GM23338 (cell line): Measurements from ENCODE around the gene KIFC3.

Experiments
- CREB1 ChIP-seq: fragments of 250-450 bp; sonication (Bioruptor Pico); IDR thresholded peaks from 2 replicates; pipeline ENCODE4 v1.5.0; 2020; ENCODE audit warnings: low read depth, mild to moderate bottlenecking, moderate library complexity
- CTCF ChIP-seq, 2 experiments: fragments of 200-600 bp in 1 of 2; sonication (generic) in 1 of 2; conservative IDR thresholded peaks; 2 replicates each; pipeline versions ENCODE4 v1.5.1 to v1.6.1; 2016 to 2017; ENCODE audit warnings: antibody characterized with exemption in 2 of 2, low read depth in 2 of 2, mild to moderate bottlenecking in 2 of 2, moderate library complexity in 1 of 2
- EZH2 ChIP-seq: fragments of 200-600 bp; sonication (generic); IDR thresholded peaks from one replicate; pipeline ENCODE4 v1.8.0; 2017; ENCODE audit warnings: antibody characterized with exemption, mild to moderate bottlenecking, low read depth; ENCODE audit not compliant: unreplicated experiment
- EZH2phosphoT487 ChIP-seq: fragments of 200-600 bp; sonication (generic); IDR thresholded peaks from one replicate; pipeline ENCODE4 v1.8.1; 2018; ENCODE audit warnings: antibody characterized with exemption; ENCODE audit not compliant: unreplicated experiment
- NANOG ChIP-seq: IDR thresholded peaks from 2 replicates; pipeline ENCODE4 v1.6.1; 2016; ENCODE audit warnings: antibody characterized with exemption, borderline replicate concordance
- POLR2AphosphoS5 ChIP-seq: IDR thresholded peaks from 2 replicates; pipeline ENCODE4 v1.6.1; 2016; ENCODE audit warnings: antibody characterized with exemption, low read depth
- STAT1 ChIP-seq: IDR thresholded peaks from one replicate; pipeline ENCODE4 v1.6.1; 2016; ENCODE audit warnings: antibody characterized with exemption; ENCODE audit not compliant: unreplicated experiment
- ZNF331 ChIP-seq: fragments of 250-450 bp; sonication (Bioruptor Pico); IDR thresholded peaks from 2 replicates; pipeline ENCODE4 v1.5.0; 2020; ENCODE audit warnings: low read depth, mild to moderate bottlenecking, moderate library complexity
- TF ChIP-seq, protein P1 (sequence below): fragments of 250-450 bp; sonication (Bioruptor Pico); IDR thresholded peaks from 2 replicates; pipeline ENCODE4 v1.5.0; 2020; ENCODE audit warnings: mild to moderate bottlenecking, moderate library complexity
- TF ChIP-seq, protein P2 (sequence below): IDR thresholded peaks from one replicate; pipeline ENCODE4 v1.6.1; 2018; ENCODE audit warnings: antibody characterized with exemption; ENCODE audit not compliant: unreplicated experiment

DNA sequence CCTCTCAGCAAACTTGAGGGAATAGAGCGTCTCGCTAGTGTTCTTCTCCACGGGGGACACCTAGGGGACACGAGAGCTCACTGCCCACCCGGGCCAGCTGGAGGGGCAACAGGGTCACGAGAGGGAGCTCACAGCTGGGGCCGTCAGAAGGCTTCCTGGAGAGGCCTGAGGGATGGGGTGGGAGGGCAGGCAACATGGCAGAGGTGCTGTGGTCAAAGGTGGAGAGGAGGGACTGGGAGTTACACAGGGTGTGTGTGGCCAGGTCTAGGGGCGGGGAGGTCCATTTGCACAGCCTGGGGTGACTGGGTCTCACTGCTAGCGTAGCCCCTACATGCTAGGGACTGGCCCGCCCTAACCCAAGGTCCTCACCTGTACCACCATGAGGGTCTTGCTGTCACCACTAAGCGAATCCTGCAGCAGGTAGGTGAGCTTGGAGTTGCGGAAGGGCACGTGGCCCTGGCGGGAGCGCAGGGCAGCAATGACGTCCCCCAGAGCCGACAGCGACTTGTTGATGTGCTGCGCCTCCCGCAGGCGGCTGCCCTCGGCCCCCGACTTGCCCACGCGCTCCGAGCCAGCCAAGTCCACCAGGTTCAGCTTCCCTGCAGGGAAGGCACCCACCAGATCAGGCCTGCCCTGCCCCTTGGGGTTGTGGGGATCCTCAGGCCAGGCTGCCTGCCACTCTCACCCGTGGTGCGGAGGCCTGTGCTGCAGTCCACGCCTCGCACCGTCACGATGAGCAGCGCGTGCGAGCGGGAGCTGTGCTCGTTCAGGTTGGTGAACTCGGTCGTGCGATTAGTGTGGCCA lies 41.7 kb downstream of the KIFC3 start:
- TF ChIP-seq CTCF (conservative IDR thresholded peaks at IDR 0.05; ENCODE audit: low read depth in 2 of 2) (peak in 1 of 2 experiments; percentile 49; a peak in 2 of 4 replicates), CREB1 (CRISPR knock-in tag) (no peak), POLR2AphosphoS5 (peak; percentile 14; the same call in 1 of the 2 replicates), EZH2phosphoT487 (no peak), EZH2 (no peak), STAT1 (no peak), NANOG (no peak), ZNF331 (CRISPR knock-in tag) (no peak)
- TF ChIP-seq, protein P1, sequence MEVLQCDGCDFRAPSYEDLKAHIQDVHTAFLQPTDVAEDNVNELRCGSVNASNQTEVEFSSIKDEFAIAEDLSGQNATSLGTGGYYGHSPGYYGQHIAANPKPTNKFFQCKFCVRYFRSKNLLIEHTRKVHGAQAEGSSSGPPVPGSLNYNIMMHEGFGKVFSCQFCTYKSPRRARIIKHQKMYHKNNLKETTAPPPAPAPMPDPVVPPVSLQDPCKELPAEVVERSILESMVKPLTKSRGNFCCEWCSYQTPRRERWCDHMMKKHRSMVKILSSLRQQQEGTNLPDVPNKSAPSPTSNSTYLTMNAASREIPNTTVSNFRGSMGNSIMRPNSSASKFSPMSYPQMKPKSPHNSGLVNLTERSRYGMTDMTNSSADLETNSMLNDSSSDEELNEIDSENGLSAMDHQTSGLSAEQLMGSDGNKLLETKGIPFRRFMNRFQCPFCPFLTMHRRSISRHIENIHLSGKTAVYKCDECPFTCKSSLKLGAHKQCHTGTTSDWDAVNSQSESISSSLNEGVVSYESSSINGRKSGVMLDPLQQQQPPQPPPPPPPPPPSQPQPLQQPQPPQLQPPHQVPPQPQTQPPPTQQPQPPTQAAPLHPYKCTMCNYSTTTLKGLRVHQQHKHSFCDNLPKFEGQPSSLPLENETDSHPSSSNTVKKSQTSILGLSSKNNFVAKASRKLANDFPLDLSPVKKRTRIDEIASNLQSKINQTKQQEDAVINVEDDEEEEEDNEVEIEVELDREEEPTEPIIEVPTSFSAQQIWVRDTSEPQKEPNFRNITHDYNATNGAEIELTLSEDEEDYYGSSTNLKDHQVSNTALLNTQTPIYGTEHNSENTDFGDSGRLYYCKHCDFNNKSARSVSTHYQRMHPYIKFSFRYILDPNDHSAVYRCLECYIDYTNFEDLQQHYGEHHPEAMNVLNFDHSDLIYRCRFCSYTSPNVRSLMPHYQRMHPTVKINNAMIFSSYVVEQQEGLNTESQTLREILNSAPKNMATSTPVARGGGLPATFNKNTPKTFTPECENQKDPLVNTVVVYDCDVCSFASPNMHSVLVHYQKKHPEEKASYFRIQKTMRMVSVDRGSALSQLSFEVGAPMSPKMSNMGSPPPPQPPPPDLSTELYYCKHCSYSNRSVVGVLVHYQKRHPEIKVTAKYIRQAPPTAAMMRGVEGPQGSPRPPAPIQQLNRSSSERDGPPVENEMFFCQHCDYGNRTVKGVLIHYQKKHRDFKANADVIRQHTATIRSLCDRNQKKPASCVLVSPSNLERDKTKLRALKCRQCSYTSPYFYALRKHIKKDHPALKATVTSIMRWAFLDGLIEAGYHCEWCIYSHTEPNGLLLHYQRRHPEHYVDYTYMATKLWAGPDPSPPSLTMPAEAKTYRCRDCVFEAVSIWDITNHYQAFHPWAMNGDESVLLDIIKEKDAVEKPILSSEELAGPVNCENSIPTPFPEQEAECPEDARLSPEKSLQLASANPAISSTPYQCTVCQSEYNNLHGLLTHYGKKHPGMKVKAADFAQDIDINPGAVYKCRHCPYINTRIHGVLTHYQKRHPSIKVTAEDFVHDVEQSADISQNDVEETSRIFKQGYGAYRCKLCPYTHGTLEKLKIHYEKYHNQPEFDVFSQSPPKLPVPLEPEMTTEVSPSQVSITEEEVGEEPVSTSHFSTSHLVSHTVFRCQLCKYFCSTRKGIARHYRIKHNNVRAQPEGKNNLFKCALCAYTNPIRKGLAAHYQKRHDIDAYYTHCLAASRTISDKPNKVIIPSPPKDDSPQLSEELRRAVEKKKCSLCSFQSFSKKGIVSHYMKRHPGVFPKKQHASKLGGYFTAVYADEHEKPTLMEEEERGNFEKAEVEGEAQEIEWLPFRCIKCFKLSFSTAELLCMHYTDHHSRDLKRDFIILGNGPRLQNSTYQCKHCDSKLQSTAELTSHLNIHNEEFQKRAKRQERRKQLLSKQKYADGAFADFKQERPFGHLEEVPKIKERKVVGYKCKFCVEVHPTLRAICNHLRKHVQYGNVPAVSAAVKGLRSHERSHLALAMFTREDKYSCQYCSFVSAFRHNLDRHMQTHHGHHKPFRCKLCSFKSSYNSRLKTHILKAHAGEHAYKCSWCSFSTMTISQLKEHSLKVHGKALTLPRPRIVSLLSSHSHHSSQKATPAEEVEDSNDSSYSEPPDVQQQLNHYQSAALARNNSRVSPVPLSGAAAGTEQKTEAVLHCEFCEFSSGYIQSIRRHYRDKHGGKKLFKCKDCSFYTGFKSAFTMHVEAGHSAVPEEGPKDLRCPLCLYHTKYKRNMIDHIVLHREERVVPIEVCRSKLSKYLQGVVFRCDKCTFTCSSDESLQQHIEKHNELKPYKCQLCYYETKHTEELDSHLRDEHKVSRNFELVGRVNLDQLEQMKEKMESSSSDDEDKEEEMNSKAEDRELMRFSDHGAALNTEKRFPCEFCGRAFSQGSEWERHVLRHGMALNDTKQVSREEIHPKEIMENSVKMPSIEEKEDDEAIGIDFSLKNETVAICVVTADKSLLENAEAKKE (CRISPR knock-in tag) = no peak
- TF ChIP-seq, protein P2, sequence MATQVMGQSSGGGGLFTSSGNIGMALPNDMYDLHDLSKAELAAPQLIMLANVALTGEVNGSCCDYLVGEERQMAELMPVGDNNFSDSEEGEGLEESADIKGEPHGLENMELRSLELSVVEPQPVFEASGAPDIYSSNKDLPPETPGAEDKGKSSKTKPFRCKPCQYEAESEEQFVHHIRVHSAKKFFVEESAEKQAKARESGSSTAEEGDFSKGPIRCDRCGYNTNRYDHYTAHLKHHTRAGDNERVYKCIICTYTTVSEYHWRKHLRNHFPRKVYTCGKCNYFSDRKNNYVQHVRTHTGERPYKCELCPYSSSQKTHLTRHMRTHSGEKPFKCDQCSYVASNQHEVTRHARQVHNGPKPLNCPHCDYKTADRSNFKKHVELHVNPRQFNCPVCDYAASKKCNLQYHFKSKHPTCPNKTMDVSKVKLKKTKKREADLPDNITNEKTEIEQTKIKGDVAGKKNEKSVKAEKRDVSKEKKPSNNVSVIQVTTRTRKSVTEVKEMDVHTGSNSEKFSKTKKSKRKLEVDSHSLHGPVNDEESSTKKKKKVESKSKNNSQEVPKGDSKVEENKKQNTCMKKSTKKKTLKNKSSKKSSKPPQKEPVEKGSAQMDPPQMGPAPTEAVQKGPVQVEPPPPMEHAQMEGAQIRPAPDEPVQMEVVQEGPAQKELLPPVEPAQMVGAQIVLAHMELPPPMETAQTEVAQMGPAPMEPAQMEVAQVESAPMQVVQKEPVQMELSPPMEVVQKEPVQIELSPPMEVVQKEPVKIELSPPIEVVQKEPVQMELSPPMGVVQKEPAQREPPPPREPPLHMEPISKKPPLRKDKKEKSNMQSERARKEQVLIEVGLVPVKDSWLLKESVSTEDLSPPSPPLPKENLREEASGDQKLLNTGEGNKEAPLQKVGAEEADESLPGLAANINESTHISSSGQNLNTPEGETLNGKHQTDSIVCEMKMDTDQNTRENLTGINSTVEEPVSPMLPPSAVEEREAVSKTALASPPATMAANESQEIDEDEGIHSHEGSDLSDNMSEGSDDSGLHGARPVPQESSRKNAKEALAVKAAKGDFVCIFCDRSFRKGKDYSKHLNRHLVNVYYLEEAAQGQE = no peak
